K562 (cell line): Measurements from ENCODE around the gene RNF13. TPM values are rescaled to one million over a fixed set of nuclear protein-coding genes. Genes with fewer than 3 reads are reported as not detected.

Experiments used
- ATAC-seq: fragments of 200-7000 bp; cut with Tn5 transposase; 3 replicates; pipeline ENCODE4 v1.9.1; 2020; ENCODE audit warnings: moderate library complexity
- BruUV-seq: library from RNA; stranded (reverse); fragments of 400-500 nt; replicated peaks from 2 replicates; lab custom pipeline; 2021; lab: Mats Ljungman, UMichigan
- CTCF ChIA-PET: fragments of 300-600 bp; formaldehyde crosslinking; extraction: SDS; loops from one replicate; lab custom pipeline; 2021; ENCODE audit warnings: low intra/inter-chr PET ratio; lab: Yijun Ruan, JAX
- POLR2A ChIA-PET: fragments of 300-600, 350-650 bp; sonication (Branson Sonifier 250); formaldehyde crosslinking; extraction: SDS; loops from one replicate; lab custom pipeline; 2021; ENCODE audit warnings: antibody characterized with exemption, inconsistent platforms; lab: Yijun Ruan, JAX
- DNase-seq, 4 experiments: peaks; one replicate each; pipeline versions ENCODE4 v3.0.0 to v3.0.0-alpha.2; 2011 to 2018; ENCODE audit warnings: low spot score in 3 of 4, mixed read lengths in 3 of 4; ENCODE audit errors: extremely low read depth in 1 of 4
- FAIRE-seq: peaks from 2 replicates; lab custom pipeline; 2011; peaks lifted over from hg19 to GRCh38; lab: Jason Lieb, UNC
- H2AFZ ChIP-seq: 2 replicates; pipeline ENCODE4 v1.6.0; 2011; ENCODE audit warnings: low read depth, low read length, control low read depth, inconsistent platforms
- H3K27ac ChIP-seq: fragments of 200-600 bp; 3 replicates; pipeline ENCODE4 v1.8.0; 2011; ENCODE audit warnings: low read depth, mild to moderate bottlenecking, control low read depth, inconsistent platforms, low read length, moderate library complexity, mixed read lengths; ENCODE audit errors: extremely low read depth
- H3K27me3 ChIP-seq, 2 experiments: fragments of 300-600 bp in 1 of 2; 2 replicates in 1 of 2; 3 replicates in 1 of 2; pipeline versions ENCODE4 v1.6.0 to v1.8.0; 2011; ENCODE audit warnings: inconsistent platforms in 2 of 2, low read length in 2 of 2, mild to moderate bottlenecking in 1 of 2, mixed read lengths in 1 of 2, moderate library complexity in 1 of 2; ENCODE audit not compliant: control insufficient read depth in 2 of 2, insufficient read depth in 2 of 2
- H3K36me3 ChIP-seq: fragments of 300-600 bp; 3 replicates; pipeline ENCODE4 v1.8.0; 2011; ENCODE audit warnings: mild to moderate bottlenecking, low read length, inconsistent platforms; ENCODE audit not compliant: control insufficient read depth, insufficient read depth
- H3K4me1 ChIP-seq, 2 experiments: fragments of 200-600 bp in 1 of 2; replicated peaks in 1 of 2; 2 replicates in 1 of 2; 3 replicates in 1 of 2; pipeline versions ENCODE4 v1.5.1 to v1.8.0; 2011; ENCODE audit warnings: inconsistent platforms in 2 of 2, low read length in 2 of 2, mild to moderate bottlenecking in 1 of 2, mixed read lengths in 1 of 2, moderate library complexity in 1 of 2; ENCODE audit not compliant: control insufficient read depth in 2 of 2, insufficient read depth in 2 of 2
- H3K4me2 ChIP-seq: 2 replicates; pipeline ENCODE4 v1.6.1; 2011; ENCODE audit warnings: low read length, control low read depth, inconsistent platforms, mixed read lengths; ENCODE audit not compliant: insufficient read depth
- H3K4me3 ChIP-seq: fragments of 200-600 bp; sonication (generic), shearing (Covaris generic); 2 replicates; pipeline ENCODE4 v1.5.1; 2016; ENCODE audit warnings: control low read depth, inconsistent platforms
- H3K79me2 ChIP-seq: fragments of 200-600 bp; 3 replicates; pipeline ENCODE4 v1.8.0; 2011; ENCODE audit warnings: low read length, inconsistent platforms; ENCODE audit not compliant: control insufficient read depth, insufficient read depth
- H3K9ac ChIP-seq, 2 experiments: 2 replicates each; pipeline versions ENCODE4 v1.6.0 to v1.6.1; 2011; ENCODE audit warnings: low read depth in 2 of 2, low read length in 2 of 2, control low read depth in 1 of 2, inconsistent platforms in 1 of 2, mild to moderate bottlenecking in 1 of 2, mixed read lengths in 1 of 2; ENCODE audit not compliant: insufficient read depth in 1 of 2
- H3K9me1 ChIP-seq: one replicate; pipeline ENCODE4 v1.6.0; 2011; ENCODE audit warnings: inconsistent platforms, mild to moderate bottlenecking, low read length, moderate library complexity; ENCODE audit not compliant: control insufficient read depth, insufficient read depth
- H3K9me3 ChIP-seq: replicated peaks from 2 replicates; pipeline ENCODE4 v1.5.1; 2011; ENCODE audit warnings: low read depth, low read length, inconsistent platforms; ENCODE audit not compliant: control insufficient read depth, insufficient read depth
- H4K20me1 ChIP-seq: replicated peaks from 2 replicates; pipeline ENCODE4 v1.6.1; 2011; ENCODE audit warnings: low read length, inconsistent platforms, mixed read lengths; ENCODE audit not compliant: control insufficient read depth, insufficient read depth
- HBP1 ChIP-seq: fragments of 450-650 bp; formaldehyde crosslinking; IDR thresholded peaks from 2 replicates; pipeline ENCODE4 v1.4.0; 2022; ENCODE audit warnings: missing genetic modification characterization
- HEY1 ChIP-seq: fragments of 250-450 bp; sonication (Bioruptor Pico); IDR thresholded peaks from 2 replicates; pipeline ENCODE4 v1.5.0; 2020; ENCODE audit warnings: mild to moderate bottlenecking, moderate library complexity, borderline replicate concordance
- SPI1 ChIP-seq: IDR thresholded peaks from 2 replicates; pipeline ENCODE4 v1.6.1; 2011; ENCODE audit warnings: low read depth, low read length, control low read depth, borderline replicate concordance
- WGBS: fragments of 100-300 bp; shearing (Covaris generic); methylation state at CpG from one replicate; pipeline ENCODE4 v1.1.6; 2016; ENCODE audit warnings: low coverage, mixed read lengths; ENCODE audit not compliant: insufficient coverage; ENCODE audit errors: missing lambda C conversion rate; 5-methylcytosine and 5-hydroxymethylcytosine counted together
- in situ Hi-C: fragments of 300-500 bp; cut with MboI; formaldehyde crosslinking; loops from 4 replicates; pipeline ENCODE4 v1.15.0; 2018; ENCODE audit warnings: inconsistent platforms, mixed read lengths
- intact Hi-C: fragments of 100-400 bp; cut with micrococcal nuclease; formaldehyde crosslinking; loops from 2 replicates; pipeline ENCODE4 v1.14.2; 2022
- polyA plus RNA-seq, 8 experiments: library from polyadenylated mRNA; depleted of rRNA in 4 of 8; stranded (reverse) in 5 of 8; unstranded in 3 of 8; fragments of >200 nt; fragmentation: Nextera tagmentation in 2 of 8; fragmentation: Illumina TruSeq in 1 of 8; extraction: Ambion mirVana in 2 of 8; extraction: Trizol in 1 of 8; gene quantifications; 2 replicates each; pipeline versions ENCODE4 v1.2.1 to v1.2.3, GENCODE V29; 2011 to 2014; ENCODE audit warnings: inconsistent platforms in 1 of 8, missing spikeins in 1 of 8
- total RNA-seq, 7 experiments: library from RNA; depleted of rRNA in 6 of 7; stranded (reverse); fragments of >200 nt in 6 of 7; fragmentation: Illumina TruSeq in 2 of 7; extraction: Trizol in 2 of 7; gene quantifications; 2 replicates each; pipeline versions ENCODE4 v1.2.1 to v1.2.3, GENCODE V29; 2011 to 2021; ENCODE audit warnings: low replicate concordance in 1 of 7

RNF13 gene
- total and polyA plus RNA-seq, 9 of the 15 experiments (the other 6 are each of a cell fraction or from before 2014, with no cell fraction given), result 12.7 to 35.8 (median 18.9) TPM

GRCh38 chr3:149989307-149989706 is 176.3 kb downstream of the RNF13 start (continued):
- no peak for TF ChIP-seq HEY1 (CRISPR knock-in tag)

GRCh38 chr3:149990423-149990948 is 177.5 kb downstream of the RNF13 start:
- Histone ChIP-seq H3K9me1 (no peaks in the 10 kb centered on the region), H2AFZ (no peak overlapping the region), H3K4me3 (no peak overlapping the region), H3K4me1 (no peaks in the 10 kb centered on the region), H3K36me3 (no peaks in the 10 kb centered on the region), H3K9ac (no peak overlapping the region), H4K20me1 (no peaks in the 10 kb centered on the region), H3K9me3 (no peaks in the 10 kb centered on the region; the same call in 1 of the 2 replicates), H3K27me3 (no peaks in the 10 kb centered on the region), H3K4me2 (no peak overlapping the region), H3K27ac (no peak overlapping the region), H3K79me2 (no peaks in the 10 kb centered on the region)
- WGBS, result 6% methylated on average over 1 of the region's 1 CpG
- no peak for DNase-seq
- no peak for ATAC-seq
- POLR2A ChIA-PET, result no interaction called here
- intact Hi-C loops (no loop called here), in situ Hi-C loops (no loop called here)
- TF ChIP-seq HBP1 (CRISPR knock-in tag) (no peak), SPI1 (peak; percentile 60; the same call in 1 of the 2 replicates)
- CTCF ChIA-PET, result no interaction called here
- no TSS peak for BruUV-seq
- FAIRE-seq, result no peak
